GM18498 (cell line): ENCODE results near the gene CACNA2D4.
A peak's percentile ranks its signal among the peaks of the same experiment; 100 is the strongest.

Experiments
- ATAC-seq: cut with Tn5 transposase; IDR thresholded peaks from one replicate; pipeline ENCODE4 v1.9.1; 2021; ENCODE audit warnings: mild to moderate bottlenecking, moderate library complexity; ENCODE audit not compliant: unreplicated experiment

CACNA2D4 gene

GRCh38 chr12:1806301-1807086 lies 112.0 kb downstream of the CACNA2D4 start:
- ATAC-seq: no peak

GRCh38 chr12:1805441-1806081 lies 112.9 kb downstream of the CACNA2D4 start:
- ATAC-seq: no peak

GRCh38 chr12:1804545-1805332 lies 113.7 kb downstream of the CACNA2D4 start:
- peak; percentile 85 for ATAC-seq

DNA sequence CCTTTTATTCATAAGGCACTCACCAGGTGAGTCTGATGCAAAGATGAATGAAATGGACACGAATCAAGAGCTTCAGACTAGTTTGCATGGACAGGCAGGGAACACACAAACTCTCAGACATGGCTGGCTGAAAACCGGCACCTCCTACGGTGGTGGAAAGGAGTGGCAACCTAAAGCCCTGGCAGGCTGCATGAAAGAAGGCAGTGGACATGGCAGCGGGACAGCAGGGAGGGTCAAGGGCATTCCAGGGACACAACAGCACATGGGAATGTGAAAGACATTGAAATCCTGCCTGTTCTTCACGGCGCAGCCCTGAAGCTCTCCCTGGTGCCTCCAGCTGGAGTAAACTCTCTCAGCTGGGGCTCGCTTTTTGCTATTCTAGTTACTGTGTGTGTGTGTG lies 114.7 kb downstream of the CACNA2D4 start:
- ATAC-seq: no peak

- no peak for ATAC-seq
Measured at GRCh38 chr12:1801303-1801975, 117.0 kb downstream of the CACNA2D4 start.

DNA sequence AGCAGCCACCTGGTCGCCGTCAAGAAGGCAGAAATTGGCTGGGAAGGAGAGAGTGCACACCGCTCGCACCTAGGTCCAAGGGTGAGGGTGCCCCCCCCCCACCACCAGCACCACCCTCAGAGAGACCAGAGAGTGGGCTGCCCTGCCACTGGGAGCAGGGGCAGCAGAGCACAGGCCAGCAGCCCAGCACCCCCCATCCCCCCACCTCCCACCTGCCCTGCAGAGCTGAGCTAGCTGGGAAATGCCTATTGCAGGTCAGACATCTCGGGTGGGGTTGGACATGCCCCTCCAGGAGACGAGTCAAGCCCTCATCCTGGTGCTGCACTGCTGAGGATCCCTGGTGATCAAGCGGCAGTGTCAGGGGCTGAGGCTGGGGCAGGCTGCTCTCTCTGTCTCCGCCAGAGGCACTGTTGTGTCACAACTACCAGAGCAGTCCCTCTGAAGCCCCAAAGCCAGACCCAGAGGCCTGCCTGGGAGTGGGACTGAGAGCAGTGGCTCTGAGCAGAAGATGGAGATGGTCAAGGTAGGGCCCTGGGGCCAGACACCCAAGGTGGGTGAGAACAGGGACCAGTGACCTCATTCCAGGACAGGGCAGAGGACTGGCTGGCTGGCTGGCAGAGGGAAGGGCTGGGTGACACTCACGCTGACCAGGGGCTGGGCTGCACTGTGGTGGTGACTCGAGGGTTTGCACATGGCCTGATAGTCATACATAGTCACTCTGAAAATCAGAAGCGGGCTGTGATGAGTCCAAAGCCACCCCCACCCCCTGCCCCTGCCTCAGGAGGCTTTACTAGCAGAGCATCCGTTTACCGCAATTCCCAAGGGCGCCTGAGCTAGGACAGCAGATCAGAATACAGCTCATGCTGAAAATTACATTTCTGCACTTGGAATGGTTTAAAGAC lies 117.8 kb downstream of the CACNA2D4 start:
- no peak for ATAC-seq

DNA sequence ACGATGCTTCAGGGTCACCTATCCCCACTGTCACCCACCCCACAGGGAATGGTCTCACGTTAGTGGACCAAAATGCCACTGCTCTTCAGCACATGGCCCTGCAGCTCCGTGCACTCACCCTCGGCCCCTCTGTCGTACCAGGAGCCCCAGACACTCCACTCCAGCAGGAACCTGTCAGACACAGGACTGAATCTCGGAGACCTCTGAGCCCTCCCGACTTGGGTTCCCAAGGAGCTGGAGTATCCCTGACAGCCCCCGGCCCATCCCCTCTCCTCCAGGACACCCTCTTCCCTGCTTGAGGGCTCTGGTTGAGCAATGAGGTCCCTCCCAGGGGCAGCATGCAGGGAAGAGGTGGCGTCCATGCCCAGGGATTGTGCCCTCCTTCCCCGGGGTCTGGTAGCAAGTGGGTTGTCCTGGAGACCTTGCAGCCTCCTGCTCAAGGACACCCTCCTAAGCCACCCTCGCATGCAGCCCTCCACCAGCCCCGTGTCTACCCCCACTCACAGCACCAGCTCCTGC lies 118.5 kb downstream of the CACNA2D4 start:
- ATAC-seq: no peak

- no peak for ATAC-seq
Measured at GRCh38 chr12:1799051-1799881, 119.2 kb downstream of the CACNA2D4 start.

DNA sequence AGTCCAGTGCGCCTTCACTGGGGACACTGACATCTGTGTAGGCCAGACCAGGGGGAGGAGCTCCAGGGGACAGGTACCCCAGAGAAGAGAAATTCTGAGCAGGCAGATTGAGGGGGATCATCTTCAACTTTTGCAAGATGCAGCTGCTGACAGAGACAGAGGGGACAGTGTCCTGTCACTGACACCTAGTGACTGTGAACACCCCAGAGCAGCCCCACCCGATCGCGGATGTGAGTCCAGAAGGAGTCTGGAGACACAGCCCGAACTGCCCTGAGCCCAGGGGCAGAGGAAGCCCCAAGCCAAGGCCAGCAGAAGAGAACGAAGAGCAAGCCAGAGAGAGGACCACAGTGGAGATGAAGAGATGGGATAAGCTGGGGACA lies 119.8 kb downstream of the CACNA2D4 start:
- no peak for ATAC-seq

DNA sequence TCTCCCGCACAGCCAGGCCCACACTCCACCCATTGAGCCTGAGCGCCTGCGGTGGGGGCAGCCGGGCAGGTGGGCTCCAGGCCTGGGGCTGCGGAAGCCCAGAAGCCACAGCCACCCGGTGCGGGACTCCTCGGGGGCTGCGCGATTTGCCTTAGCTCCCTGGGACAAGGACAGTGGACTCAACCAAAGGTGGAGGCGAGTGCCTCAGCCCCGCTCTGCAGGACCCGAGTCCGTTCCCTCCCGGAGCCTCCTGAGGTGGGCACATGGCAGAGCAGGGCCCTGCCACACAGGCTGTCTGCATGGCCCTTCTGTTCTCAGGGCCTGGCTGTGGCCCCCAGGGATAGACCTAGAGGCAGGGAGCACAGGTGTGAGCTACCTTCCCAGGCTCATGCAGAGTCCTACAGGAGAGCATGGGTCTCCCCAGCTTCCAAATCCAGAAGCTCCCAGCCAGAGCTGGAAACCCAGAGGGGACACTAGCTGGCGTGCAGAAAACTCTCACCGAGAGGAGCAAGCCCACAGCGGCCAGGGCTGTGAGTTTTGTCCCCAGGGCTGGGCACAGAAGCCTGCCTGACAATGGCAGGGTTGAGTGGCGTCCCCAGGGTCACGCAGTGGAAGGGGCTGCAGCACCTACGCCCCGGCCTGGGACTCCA lies 120.3 kb downstream of the CACNA2D4 start:
- no peak for ATAC-seq

GRCh38 chr12:1797011-1797901 lies 121.2 kb downstream of the CACNA2D4 start:
- peak; percentile 9 for ATAC-seq

DNA sequence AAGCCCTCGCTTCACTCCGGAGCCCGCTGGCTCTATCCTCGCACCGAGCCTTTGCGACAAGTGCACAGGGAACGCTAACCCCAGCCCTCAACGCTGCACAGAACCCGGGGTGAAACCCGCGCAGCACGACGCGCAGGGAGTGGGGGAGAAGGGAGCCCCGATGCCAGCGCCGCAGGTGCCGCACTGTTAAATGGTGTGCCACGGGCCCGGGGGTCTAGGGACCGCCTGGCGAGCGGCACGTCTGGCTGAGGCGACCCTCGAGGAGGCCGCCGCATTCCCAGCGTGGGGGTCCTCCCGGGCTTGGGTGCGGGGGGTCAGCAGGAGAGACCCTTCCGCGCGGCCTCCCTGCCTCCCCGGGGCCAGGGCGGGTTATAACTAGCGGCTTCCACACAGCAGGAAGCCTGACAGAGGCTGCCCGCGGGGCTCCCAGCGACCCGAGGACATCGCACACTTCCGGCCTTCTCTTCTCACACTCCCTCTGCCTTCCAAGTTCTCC lies 121.9 kb downstream of the CACNA2D4 start:
- peak; percentile 29 for ATAC-seq

GRCh38 chr12:1795785-1796514 lies 122.5 kb downstream of the CACNA2D4 start:
- ATAC-seq: peak; percentile 92

DNA sequence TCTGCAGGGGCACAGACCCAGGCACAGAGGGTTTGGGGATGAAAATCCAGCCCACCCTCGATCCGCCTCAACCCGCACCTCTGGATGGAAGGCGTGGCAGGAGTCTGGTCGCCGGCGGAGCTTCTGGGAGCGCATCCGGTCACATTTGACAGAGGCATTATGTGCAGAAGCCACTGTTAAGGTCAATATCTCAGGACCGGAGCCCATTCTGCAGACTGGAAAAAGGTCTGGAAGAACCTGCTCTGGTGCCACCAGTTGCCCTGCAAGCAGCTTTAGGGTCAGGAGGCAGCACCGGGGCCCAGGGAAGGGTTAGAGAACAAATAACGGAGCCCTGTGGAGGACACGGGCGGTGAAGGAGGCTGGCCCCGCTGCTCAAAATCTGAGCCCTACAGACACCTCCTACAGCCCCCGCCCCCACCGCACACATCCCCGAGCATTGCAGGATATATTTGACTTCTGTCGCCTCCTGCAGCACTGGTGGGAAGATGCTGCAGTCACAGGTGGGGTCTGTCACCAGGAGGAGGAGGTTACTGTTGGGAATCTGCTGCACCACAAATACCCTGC lies 123.1 kb downstream of the CACNA2D4 start:
- ATAC-seq: no peak

DNA sequence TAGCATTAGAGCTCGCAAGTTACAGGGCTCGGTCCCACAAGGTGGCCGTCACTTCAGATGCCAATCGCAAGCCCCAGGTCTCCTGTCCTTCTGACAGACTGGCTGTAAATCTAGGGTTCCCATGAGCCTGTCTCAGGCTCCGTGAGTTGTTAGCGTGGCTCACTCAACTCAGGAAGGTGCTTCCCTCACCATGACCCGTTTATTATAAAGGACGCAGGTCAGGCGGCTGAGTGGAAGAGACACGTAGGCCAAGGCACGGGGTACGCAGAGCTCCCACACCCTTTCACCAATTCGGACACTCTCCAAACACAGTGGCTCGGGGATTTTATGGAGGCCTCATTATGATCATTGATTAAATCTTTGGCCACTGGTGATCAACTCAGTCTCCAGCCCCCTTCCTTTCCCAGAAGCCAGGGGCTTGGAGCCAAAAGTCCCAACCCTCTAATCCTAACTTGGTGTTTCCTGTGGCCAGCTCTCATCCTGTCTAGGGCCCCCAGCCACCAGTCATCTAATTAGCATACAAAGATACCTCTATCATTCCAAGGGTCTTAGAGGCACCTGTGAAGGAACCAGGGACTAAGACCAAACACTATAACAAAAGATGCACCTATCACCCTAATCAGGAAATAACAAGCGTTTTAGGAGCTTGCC lies 123.9 kb downstream of the CACNA2D4 start:
- no peak for ATAC-seq
